ENCODE results near the gene TNK2.
"Not testable (repeated sequence)": the region's sequence is repeated elsewhere in the genome, so short reads cannot be mapped to it uniquely, and the experiment has no call there.

TNK2 gene

GRCh38 chr3:195907934-195908693 is at the start of gene TNK2:
TSS of gene TNK2 (minus strand) at chr3:195908551. CDS start at chr3:195888588, 19,963 bp downstream.
- DNase-seq, result peak in 1 of 2 donors; percentile 51

GRCh38 chr3:195956577-195956976 is 48.2 kb upstream of the TNK2 start:
- DNase-seq, result no peak

GRCh38 chr3:195955416-195955841 is 47.1 kb upstream of the TNK2 start:
- peak; percentile 53 to 58 for DNase-seq

- DNase-seq, result peak in 1 of 2 donors; percentile 47
These were observed 46.4 kb upstream of the TNK2 start for GRCh38 chr3:195954752-195955119.

- peak; percentile 66 to 68 for DNase-seq
These were observed 45.9 kb upstream of the TNK2 start for GRCh38 chr3:195954052-195954751.

GRCh38 chr3:195952590-195952989 is 44.2 kb upstream of the TNK2 start:
- DNase-seq, result not testable (repeated sequence)

- DNase-seq, result not testable (repeated sequence)
These were observed 43.3 kb upstream of the TNK2 start for GRCh38 chr3:195951443-195952177.

GRCh38 chr3:195950731-195951130 is 42.4 kb upstream of the TNK2 start:
- not testable (repeated sequence) for DNase-seq

- DNase-seq, result not testable (repeated sequence)
These were observed 41.8 kb upstream of the TNK2 start for GRCh38 chr3:195950164-195950563.

- DNase-seq, result not testable (repeated sequence)
These were observed 38.8 kb upstream of the TNK2 start for GRCh38 chr3:195946910-195947699.

- DNase-seq, result not testable (repeated sequence)
These were observed 33.0 kb upstream of the TNK2 start for GRCh38 chr3:195941265-195941815.

GRCh38 chr3:195940806-195941205 is 32.5 kb upstream of the TNK2 start:
- not testable (repeated sequence) for DNase-seq

- DNase-seq, result not testable (repeated sequence)
These were observed 31.4 kb upstream of the TNK2 start for GRCh38 chr3:195939526-195940470.

- not testable (repeated sequence) for DNase-seq
These were observed 24.7 kb upstream of the TNK2 start for GRCh38 chr3:195933044-195933430.

GRCh38 chr3:195932418-195933043 is 24.2 kb upstream of the TNK2 start:
- no peak for DNase-seq

GRCh38 chr3:195931582-195932273 is 23.4 kb upstream of the TNK2 start:
- DNase-seq, result no peak

GRCh38 chr3:195929452-195929851 is 21.1 kb upstream of the TNK2 start:
- DNase-seq, result no peak

GRCh38 chr3:195921334-195921791 is 13.0 kb upstream of the TNK2 start:
- DNase-seq, result no peak

- DNase-seq, result no peak
These were observed 9.8 kb upstream of the TNK2 start for GRCh38 chr3:195918176-195918575.

- no peak for DNase-seq
These were observed 8.6 kb upstream of the TNK2 start for GRCh38 chr3:195916991-195917390.
